NB4 (cell line): ENCODE data around the gene CALN1.

Source experiments
- CTCF ChIP-seq: IDR thresholded peaks from one replicate; pipeline ENCODE4 v1.5.1; 2012; ENCODE audit warnings: low read depth, low read length
- MAX ChIP-seq: IDR thresholded peaks from 2 replicates; pipeline ENCODE4 v1.6.1; 2011; ENCODE audit warnings: low read depth, low read length
- MYC ChIP-seq: IDR thresholded peaks from 2 replicates; pipeline ENCODE4 v1.6.1; 2011; ENCODE audit warnings: low read depth, low read length
- POLR2A ChIP-seq: IDR thresholded peaks from 2 replicates; pipeline ENCODE4 v1.6.1; 2011; ENCODE audit warnings: mild to moderate bottlenecking; ENCODE audit not compliant: insufficient read length; ENCODE audit errors: extremely low read depth

GRCh38 chr7:72069263-72069662, 342.9 kb downstream of the CALN1 start:
- no peak for TF ChIP-seq CTCF
- no peak for TF ChIP-seq POLR2A
- no peak for TF ChIP-seq MYC
- TF ChIP-seq MAX: no peak
